Hepatocyte (in vitro differentiated cells): ENCODE results near the gene SCGB1D4. TPM values are rescaled to one million over a fixed set of nuclear protein-coding genes. Genes with fewer than 3 reads are reported as not detected.
A peak's percentile ranks its signal among the peaks of the same experiment; 100 is the strongest.

Experiments
- DNase-seq: peaks from one replicate; pipeline ENCODE4 v3.0.0-alpha.2; 2016; ENCODE audit warnings: low spot score
- H2AFZ ChIP-seq: fragments of 200-600 bp; sonication (generic); 2 replicates; pipeline ENCODE4 v1.6.0; 2016; ENCODE audit warnings: antibody characterized with exemption, mild to moderate bottlenecking
- H3K27ac ChIP-seq: fragments of 200-600 bp; sonication (generic); 2 replicates; pipeline ENCODE4 v1.5.1; 2016; ENCODE audit warnings: mild to moderate bottlenecking
- H3K27me3 ChIP-seq: fragments of 200-600 bp; sonication (generic); 2 replicates; pipeline ENCODE4 v1.6.1; 2016
- H3K36me3 ChIP-seq: fragments of 200-600 bp; sonication (generic); replicated peaks from 2 replicates; pipeline ENCODE4 v1.5.1; 2016; ENCODE audit warnings: low read depth; ENCODE audit not compliant: insufficient read depth
- H3K4me1 ChIP-seq: fragments of 200-600 bp; sonication (generic); 2 replicates; pipeline ENCODE4 v1.5.1; 2016; ENCODE audit warnings: mild to moderate bottlenecking, moderate library complexity; ENCODE audit not compliant: insufficient read depth
- H3K4me2 ChIP-seq: fragments of 200-600 bp; sonication (generic); 2 replicates; pipeline ENCODE4 v1.6.0; 2016
- H3K4me3 ChIP-seq: fragments of 200-600 bp; sonication (generic); 2 replicates; pipeline ENCODE4 v1.5.1; 2016; ENCODE audit warnings: mild to moderate bottlenecking
- H3K79me2 ChIP-seq: fragments of 200-600 bp; sonication (generic); 2 replicates; pipeline ENCODE4 v1.6.0; 2017; ENCODE audit warnings: mild to moderate bottlenecking
- H3K9me2 ChIP-seq: fragments of 200-600 bp; sonication (generic); replicated peaks from 2 replicates; pipeline ENCODE4 v1.6.0; 2017; ENCODE audit warnings: mild to moderate bottlenecking; ENCODE audit not compliant: insufficient read depth
- H3K9me3 ChIP-seq: fragments of 200-600 bp; sonication (generic); 2 replicates; pipeline ENCODE4 v1.5.1; 2016; ENCODE audit warnings: low read depth, mild to moderate bottlenecking
- H4K20me1 ChIP-seq: fragments of 200-600 bp; sonication (generic); 2 replicates; pipeline ENCODE4 v1.6.0; 2016; ENCODE audit warnings: mild to moderate bottlenecking; ENCODE audit not compliant: insufficient read depth, poor library complexity, severe bottlenecking
- EZH2 ChIP-seq: fragments of 200-600 bp; sonication (generic); IDR thresholded peaks from 2 replicates; pipeline ENCODE4 v1.6.1; 2016; ENCODE audit warnings: antibody characterized with exemption, mild to moderate bottlenecking, borderline replicate concordance
- EZH2phosphoT487 ChIP-seq: fragments of 200-600 bp; sonication (generic); IDR thresholded peaks from one replicate; pipeline ENCODE4 v1.6.1; 2018; ENCODE audit warnings: antibody characterized with exemption, mild to moderate bottlenecking, low read depth, moderate library complexity; ENCODE audit not compliant: unreplicated experiment, severe bottlenecking
- WGBS: methylation state at CpG from one replicate; pipeline ENCODE4 v1.1.6; 2016; ENCODE audit warnings: low lambda C conversion rate; ENCODE audit errors: missing lambda C conversion rate; 5-methylcytosine and 5-hydroxymethylcytosine counted together
- polyA plus RNA-seq: library from polyadenylated mRNA; unstranded; fragments of >200 nt; fragmentation: Nextera tagmentation; extraction: Ambion mirVana; gene quantifications from 2 replicates; pipeline ENCODE4 v1.2.1, GENCODE V29; 2016
- total RNA-seq: library from RNA; depleted of rRNA; stranded (reverse); fragments of >200 nt; gene quantifications from 2 replicates; pipeline ENCODE4 v1.2.3, GENCODE V29; 2014
- TF ChIP-seq, protein P1 (sequence below): fragments of 200-600 bp; sonication (generic); IDR thresholded peaks from 2 replicates; pipeline ENCODE4 v1.5.1; 2016; ENCODE audit warnings: antibody characterized with exemption, mild to moderate bottlenecking; ENCODE audit not compliant: poor library complexity

Gene SCGB1D4
- total and polyA plus RNA-seq, 2 experiments from 2014 or later, result not detected

- DNase-seq, result no peak
- Histone ChIP-seq H3K4me1 (no peaks in the 10 kb centered on the region), H4K20me1 (no peaks in the 10 kb centered on the region), H3K79me2 (no peaks in the 10 kb centered on the region), H2AFZ (no peak overlapping the region), H3K4me3 (no peak overlapping the region), H3K27ac (no peak overlapping the region), H3K36me3 (no peaks in the 10 kb centered on the region), H3K27me3 (no peaks in the 10 kb centered on the region), H3K9me2 (no peaks in the 10 kb centered on the region), H3K4me2 (no peak overlapping the region), H3K9me3 (no peaks in the 10 kb centered on the region)
- TF ChIP-seq EZH2phosphoT487 (no peak), EZH2 (no peak)
- TF ChIP-seq, protein P1, sequence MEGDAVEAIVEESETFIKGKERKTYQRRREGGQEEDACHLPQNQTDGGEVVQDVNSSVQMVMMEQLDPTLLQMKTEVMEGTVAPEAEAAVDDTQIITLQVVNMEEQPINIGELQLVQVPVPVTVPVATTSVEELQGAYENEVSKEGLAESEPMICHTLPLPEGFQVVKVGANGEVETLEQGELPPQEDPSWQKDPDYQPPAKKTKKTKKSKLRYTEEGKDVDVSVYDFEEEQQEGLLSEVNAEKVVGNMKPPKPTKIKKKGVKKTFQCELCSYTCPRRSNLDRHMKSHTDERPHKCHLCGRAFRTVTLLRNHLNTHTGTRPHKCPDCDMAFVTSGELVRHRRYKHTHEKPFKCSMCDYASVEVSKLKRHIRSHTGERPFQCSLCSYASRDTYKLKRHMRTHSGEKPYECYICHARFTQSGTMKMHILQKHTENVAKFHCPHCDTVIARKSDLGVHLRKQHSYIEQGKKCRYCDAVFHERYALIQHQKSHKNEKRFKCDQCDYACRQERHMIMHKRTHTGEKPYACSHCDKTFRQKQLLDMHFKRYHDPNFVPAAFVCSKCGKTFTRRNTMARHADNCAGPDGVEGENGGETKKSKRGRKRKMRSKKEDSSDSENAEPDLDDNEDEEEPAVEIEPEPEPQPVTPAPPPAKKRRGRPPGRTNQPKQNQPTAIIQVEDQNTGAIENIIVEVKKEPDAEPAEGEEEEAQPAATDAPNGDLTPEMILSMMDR, result no peak
- WGBS, result 87% methylated on average over 4 of the region's 4 CpGs
Observed at GRCh38 chr11:62341588-62341987, 42.7 kb upstream of the SCGB1D4 start.

GRCh38 chr11:62340269-62340901, 41.5 kb upstream of the SCGB1D4 start:
- Histone ChIP-seq H4K20me1 (no peaks in the 10 kb centered on the region), H3K27me3 (no peaks in the 10 kb centered on the region), H3K4me2 (no peak overlapping the region), H3K27ac (no peak overlapping the region), H3K36me3 (no peaks in the 10 kb centered on the region), H3K79me2 (no peaks in the 10 kb centered on the region), H3K9me3 (no peaks in the 10 kb centered on the region), H2AFZ (no peak overlapping the region), H3K4me1 (no peaks in the 10 kb centered on the region), H3K4me3 (no peak overlapping the region), H3K9me2 (no peaks in the 10 kb centered on the region)
- WGBS, result 69% methylated on average over 6 of the region's 6 CpGs
- TF ChIP-seq EZH2, result no peak
- TF ChIP-seq, protein P1, result peak; percentile 60
- peak; percentile 59 for DNase-seq

GRCh38 chr11:62338218-62338617, 39.3 kb upstream of the SCGB1D4 start:
- no peaks in the 10 kb centered on the region for H3K9me2 ChIP-seq
- peak overlapping the region; percentile 34 for H3K4me3 ChIP-seq
- TF ChIP-seq, protein P1, result no peak
- no peak for TF ChIP-seq EZH2
- TF ChIP-seq EZH2phosphoT487, result no peak
- no peaks in the 10 kb centered on the region for H3K36me3 ChIP-seq
- peak overlapping the region; percentile 81 for H2AFZ ChIP-seq
- no peaks in the 10 kb centered on the region for H3K9me3 ChIP-seq
- DNase-seq, result no peak
- H3K4me1 ChIP-seq, result no peaks in the 10 kb centered on the region
- H3K79me2 ChIP-seq, result no peaks in the 10 kb centered on the region
- 48% methylated on average over 1 of the region's 1 CpG for WGBS
- H3K27ac ChIP-seq, result no peak overlapping the region
- peaks cover 7% of the 10 kb centered on the region for H3K27me3 ChIP-seq
- H3K4me2 ChIP-seq, result peak overlapping the region; percentile 96
- no peaks in the 10 kb centered on the region for H4K20me1 ChIP-seq
